ENCODE measurements around the gene SLC1A4.

DNA sequence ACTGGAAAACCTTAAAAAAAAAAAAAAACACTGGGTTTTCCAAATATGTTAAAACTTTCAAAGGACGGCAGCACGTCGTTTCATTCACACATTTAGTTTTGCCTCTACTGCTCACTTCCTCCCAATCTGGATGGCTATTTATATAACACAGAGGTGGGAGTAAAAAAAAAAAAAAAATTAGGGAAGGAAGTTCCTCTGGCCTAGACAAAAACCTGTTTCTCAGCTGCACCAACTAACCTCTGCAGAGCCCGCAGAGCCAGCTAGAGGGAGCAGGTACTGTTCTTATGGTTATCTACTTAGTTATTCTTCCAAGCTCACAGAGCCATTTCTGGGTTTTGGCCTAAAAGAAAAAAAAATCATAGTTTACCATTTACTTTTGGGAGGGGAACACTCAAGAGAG is 28.1 kb downstream of the SLC1A4 start:
- TF ChIP-seq, protein P1, sequence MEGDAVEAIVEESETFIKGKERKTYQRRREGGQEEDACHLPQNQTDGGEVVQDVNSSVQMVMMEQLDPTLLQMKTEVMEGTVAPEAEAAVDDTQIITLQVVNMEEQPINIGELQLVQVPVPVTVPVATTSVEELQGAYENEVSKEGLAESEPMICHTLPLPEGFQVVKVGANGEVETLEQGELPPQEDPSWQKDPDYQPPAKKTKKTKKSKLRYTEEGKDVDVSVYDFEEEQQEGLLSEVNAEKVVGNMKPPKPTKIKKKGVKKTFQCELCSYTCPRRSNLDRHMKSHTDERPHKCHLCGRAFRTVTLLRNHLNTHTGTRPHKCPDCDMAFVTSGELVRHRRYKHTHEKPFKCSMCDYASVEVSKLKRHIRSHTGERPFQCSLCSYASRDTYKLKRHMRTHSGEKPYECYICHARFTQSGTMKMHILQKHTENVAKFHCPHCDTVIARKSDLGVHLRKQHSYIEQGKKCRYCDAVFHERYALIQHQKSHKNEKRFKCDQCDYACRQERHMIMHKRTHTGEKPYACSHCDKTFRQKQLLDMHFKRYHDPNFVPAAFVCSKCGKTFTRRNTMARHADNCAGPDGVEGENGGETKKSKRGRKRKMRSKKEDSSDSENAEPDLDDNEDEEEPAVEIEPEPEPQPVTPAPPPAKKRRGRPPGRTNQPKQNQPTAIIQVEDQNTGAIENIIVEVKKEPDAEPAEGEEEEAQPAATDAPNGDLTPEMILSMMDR (tag by site-specific recombination; IDR thresholded peaks at IDR 0.05), result no peak
- TF ChIP-seq, protein P2, sequence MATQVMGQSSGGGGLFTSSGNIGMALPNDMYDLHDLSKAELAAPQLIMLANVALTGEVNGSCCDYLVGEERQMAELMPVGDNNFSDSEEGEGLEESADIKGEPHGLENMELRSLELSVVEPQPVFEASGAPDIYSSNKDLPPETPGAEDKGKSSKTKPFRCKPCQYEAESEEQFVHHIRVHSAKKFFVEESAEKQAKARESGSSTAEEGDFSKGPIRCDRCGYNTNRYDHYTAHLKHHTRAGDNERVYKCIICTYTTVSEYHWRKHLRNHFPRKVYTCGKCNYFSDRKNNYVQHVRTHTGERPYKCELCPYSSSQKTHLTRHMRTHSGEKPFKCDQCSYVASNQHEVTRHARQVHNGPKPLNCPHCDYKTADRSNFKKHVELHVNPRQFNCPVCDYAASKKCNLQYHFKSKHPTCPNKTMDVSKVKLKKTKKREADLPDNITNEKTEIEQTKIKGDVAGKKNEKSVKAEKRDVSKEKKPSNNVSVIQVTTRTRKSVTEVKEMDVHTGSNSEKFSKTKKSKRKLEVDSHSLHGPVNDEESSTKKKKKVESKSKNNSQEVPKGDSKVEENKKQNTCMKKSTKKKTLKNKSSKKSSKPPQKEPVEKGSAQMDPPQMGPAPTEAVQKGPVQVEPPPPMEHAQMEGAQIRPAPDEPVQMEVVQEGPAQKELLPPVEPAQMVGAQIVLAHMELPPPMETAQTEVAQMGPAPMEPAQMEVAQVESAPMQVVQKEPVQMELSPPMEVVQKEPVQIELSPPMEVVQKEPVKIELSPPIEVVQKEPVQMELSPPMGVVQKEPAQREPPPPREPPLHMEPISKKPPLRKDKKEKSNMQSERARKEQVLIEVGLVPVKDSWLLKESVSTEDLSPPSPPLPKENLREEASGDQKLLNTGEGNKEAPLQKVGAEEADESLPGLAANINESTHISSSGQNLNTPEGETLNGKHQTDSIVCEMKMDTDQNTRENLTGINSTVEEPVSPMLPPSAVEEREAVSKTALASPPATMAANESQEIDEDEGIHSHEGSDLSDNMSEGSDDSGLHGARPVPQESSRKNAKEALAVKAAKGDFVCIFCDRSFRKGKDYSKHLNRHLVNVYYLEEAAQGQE (tag by site-specific recombination; IDR thresholded peaks at IDR 0.05), result no peak
- TF ChIP-seq ZBTB20 (tag by site-specific recombination; IDR thresholded peaks at IDR 0.05) (no peak), MEIS1 (CRISPR knock-in tag; IDR thresholded peaks at IDR 0.05; ENCODE audit: borderline replicate concordance) (no peak), ZNF776 (tag by site-specific recombination; IDR thresholded peaks at IDR 0.05; ENCODE audit: borderline replicate concordance) (no peak), ZNF140 (tag by site-specific recombination; IDR thresholded peaks at IDR 0.05) (no peak), KLF7 (tag by site-specific recombination; IDR thresholded peaks at IDR 0.05; ENCODE audit: borderline replicate concordance) (no peak)
- TF ChIP-seq, protein P3, sequence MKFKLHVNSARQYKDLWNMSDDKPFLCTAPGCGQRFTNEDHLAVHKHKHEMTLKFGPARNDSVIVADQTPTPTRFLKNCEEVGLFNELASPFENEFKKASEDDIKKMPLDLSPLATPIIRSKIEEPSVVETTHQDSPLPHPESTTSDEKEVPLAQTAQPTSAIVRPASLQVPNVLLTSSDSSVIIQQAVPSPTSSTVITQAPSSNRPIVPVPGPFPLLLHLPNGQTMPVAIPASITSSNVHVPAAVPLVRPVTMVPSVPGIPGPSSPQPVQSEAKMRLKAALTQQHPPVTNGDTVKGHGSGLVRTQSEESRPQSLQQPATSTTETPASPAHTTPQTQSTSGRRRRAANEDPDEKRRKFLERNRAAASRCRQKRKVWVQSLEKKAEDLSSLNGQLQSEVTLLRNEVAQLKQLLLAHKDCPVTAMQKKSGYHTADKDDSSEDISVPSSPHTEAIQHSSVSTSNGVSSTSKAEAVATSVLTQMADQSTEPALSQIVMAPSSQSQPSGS (tag by site-specific recombination; IDR thresholded peaks at IDR 0.05; ENCODE audit: low read depth), result no peak

Data from HEK293 (cell line).